ENCODE data around the gene CD53. TPM values are rescaled to one million over a fixed set of nuclear protein-coding genes. Genes with fewer than 3 reads are reported as not detected.

Gene CD53
- total and polyA plus RNA-seq, 9 of the 15 experiments (the other 6 are each of a cell fraction or from before 2014, with no cell fraction given): 63.5 to 220 (median 131) TPM

GRCh38 chr1:110890474-110891196 is 17.7 kb downstream of the CD53 start (continued):
- TF ChIP-seq CBX2 (IDR thresholded peaks at IDR 0.05; ENCODE audit: insufficient read depth, low read length, poor library complexity, severe bottlenecking) (no peak), PTBP1 (IDR thresholded peaks at IDR 0.05; ENCODE audit: low read depth, low read length) (no peak), CBX1 (IDR thresholded peaks at IDR 0.05; ENCODE audit: low read depth) (no peak), HNRNPLL (IDR thresholded peaks at IDR 0.05; ENCODE audit: low read depth, low read length, poor library complexity, severe bottlenecking) (no peak), PRDM10 (IDR thresholded peaks at IDR 0.05; ENCODE audit: partially characterized antibody) (peak; percentile 59), RERE (CRISPR knock-in tag; IDR thresholded peaks at IDR 0.05; ENCODE audit: borderline replicate concordance) (no peak), ZNF212 (CRISPR knock-in tag; IDR thresholded peaks at IDR 0.05) (no peak), TCF7L2 (IDR thresholded peaks at IDR 0.05; ENCODE audit: low read depth, low read length) (no peak), TCF15 (CRISPR knock-in tag; IDR thresholded peaks at IDR 0.05) (no peak), ZFP30 (CRISPR knock-in tag; IDR thresholded peaks at IDR 0.05; ENCODE audit: borderline replicate concordance) (no peak), FOXK1 (CRISPR knock-in tag; IDR thresholded peaks at IDR 0.05; ENCODE audit: borderline replicate concordance) (no peak), SMARCE1 (IDR thresholded peaks at IDR 0.05) (peak; percentile 89), KDM1A (IDR thresholded peaks at IDR 0.05) (peak; percentile 49 to 50; a peak in 1 of 4 replicates), ZNF785 (CRISPR knock-in tag; IDR thresholded peaks at IDR 0.05) (no peak), ARID3B (CRISPR knock-in tag; IDR thresholded peaks at IDR 0.05; ENCODE audit: borderline replicate concordance) (no peak), GATAD2A (IDR thresholded peaks at IDR 0.05) (peak; percentile 66), ZFP1 (CRISPR knock-in tag; IDR thresholded peaks at IDR 0.05) (no peak)

All from K562 (cell line).